NCI-H2227 (cell line): ENCODE results near the gene P3R3URF.

ENCODE experiments used
- DNase-seq: peaks from one replicate; lab custom pipeline; 2025; ENCODE audit not compliant: unreplicated experiment; lab: John Stamatoyannopoulos, UW

The P3R3URF gene

GRCh38 chr1:46174448-46175231 lies 1.6 kb downstream of the P3R3URF start, which contains the start of gene TSPAN1:
TSS of gene TSPAN1 (plus strand) at chr1:46175087. CDS start at chr1:46181108, 6,021 bp downstream.
- DNase-seq = no peak

- DNase-seq = peak; percentile 60
Observed at GRCh38 chr1:46173361-46173856, 2.9 kb downstream of the P3R3URF start.

- DNase-seq = no peak
Observed at GRCh38 chr1:46172321-46172720, 4.0 kb downstream of the P3R3URF start.

- DNase-seq = no peak
Observed at GRCh38 chr1:46171871-46172270, 4.4 kb downstream of the P3R3URF start.

DNA sequence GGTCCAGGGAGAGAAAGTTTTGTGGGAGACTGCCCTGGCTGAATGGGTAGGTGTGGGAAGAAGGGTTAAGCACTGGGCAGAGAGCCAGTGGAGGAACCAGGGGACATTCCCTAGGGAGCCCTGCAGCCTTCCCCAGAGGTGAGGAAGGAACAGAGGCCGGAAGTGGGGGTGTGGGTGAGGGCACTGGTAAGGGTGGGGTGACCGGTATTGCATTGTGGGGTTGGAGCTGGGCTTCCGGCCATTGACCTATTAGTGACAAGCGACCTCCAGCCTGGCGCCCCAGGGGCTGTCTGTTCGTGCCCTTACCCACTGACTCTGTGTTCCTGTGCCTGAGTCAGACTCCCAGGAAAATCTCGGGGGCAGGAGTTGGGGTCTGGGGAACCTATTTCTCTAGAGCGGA lies 4.9 kb downstream of the P3R3URF start:
- DNase-seq = no peak

- DNase-seq = no peak
Observed at GRCh38 chr1:46169811-46170454, 6.4 kb downstream of the P3R3URF start.

- DNase-seq = no peak
Observed at GRCh38 chr1:46168477-46168876, 7.8 kb downstream of the P3R3URF start.

- no peak for DNase-seq
Observed at GRCh38 chr1:46166521-46167462, 9.5 kb downstream of the P3R3URF start.

GRCh38 chr1:46160212-46160611 lies 16.1 kb downstream of the P3R3URF start:
- DNase-seq = no peak

GRCh38 chr1:46159516-46159915 lies 16.8 kb downstream of the P3R3URF start:
- DNase-seq = no peak

DNA sequence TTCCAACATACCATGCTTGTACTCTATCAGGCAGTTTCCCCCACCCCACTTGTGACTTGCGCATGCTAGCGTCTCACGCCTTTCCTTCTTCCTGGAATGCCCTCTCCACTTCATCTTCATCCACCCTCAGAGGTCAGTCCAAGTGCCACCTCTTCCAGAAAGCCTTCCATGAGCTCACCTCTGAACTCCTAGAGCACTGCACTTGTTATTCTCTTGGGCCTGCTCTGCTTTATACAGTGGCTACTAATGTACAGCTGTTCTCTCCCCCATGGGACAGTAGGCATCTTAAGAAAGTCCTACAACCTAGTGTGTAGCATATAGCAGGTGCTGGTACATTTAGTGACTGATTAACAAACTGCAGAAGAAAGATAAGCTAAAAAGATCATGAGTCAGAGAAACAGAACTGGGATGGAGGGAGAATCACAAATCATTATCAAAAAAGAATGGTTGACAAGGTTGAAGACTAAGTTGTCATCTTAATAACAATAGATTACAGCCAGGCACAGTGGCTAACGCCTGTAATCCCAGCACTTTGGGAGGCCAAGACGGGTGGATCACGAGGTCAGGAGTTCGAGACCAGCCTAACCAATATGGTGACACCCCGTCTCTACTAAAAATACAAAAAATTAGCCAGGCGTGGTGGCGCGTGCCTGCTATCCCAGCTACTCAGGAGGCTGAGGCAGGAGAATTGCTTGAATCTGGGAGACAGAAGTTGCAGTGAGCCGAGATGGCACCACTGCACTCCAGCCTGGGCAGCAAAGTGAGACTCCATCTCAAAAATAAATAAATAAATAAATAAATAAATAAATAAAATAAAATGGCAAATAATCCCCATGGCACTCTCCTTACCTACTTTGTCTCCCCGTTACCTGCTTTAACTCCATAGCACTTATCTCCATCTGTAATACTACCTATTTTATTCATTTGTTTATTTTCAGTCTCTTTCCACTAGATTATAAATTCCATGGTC lies 17.7 kb downstream of the P3R3URF start:
- no peak for DNase-seq

DNA sequence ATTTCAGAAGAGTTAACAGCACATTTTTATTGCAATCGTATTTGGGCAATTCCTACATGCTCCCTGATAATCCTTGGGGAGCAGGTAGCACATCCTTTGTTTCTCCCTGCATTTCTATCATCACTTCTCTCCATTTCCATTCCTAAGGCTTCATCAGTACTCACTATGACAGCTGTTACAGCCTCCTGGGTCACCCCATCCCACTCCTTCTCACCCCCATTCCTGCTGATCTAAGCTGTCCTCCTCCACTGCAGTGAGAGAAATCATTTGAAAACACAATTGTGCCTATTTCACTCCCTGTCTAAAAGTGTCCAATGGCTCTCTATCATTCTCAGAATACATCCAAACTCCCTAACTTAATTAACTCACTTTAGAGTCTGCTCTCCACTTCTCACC lies 18.4 kb downstream of the P3R3URF start:
- DNase-seq = no peak

DNA sequence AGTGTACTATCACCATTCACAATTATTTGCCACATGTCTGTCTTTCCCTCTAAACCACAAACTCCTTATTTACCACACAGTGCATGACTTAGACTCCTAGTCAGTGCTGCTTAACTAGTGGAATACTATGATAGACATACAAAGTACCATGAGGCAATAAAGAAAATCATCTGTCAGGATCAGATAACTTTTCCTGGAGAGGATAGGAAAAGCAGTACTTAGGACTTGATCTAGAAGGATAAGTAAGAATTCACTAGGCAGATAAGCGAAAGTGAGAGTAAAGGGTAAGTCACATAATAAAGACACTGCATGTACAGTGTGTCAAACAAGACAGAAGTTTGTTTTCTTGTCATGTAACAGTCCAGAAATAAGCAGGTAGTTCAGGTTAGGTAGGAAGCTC lies 22.6 kb downstream of the P3R3URF start:
- DNase-seq = no peak

- DNase-seq = no peak
Observed at GRCh38 chr1:46153228-46153627, 23.1 kb downstream of the P3R3URF start.

DNA sequence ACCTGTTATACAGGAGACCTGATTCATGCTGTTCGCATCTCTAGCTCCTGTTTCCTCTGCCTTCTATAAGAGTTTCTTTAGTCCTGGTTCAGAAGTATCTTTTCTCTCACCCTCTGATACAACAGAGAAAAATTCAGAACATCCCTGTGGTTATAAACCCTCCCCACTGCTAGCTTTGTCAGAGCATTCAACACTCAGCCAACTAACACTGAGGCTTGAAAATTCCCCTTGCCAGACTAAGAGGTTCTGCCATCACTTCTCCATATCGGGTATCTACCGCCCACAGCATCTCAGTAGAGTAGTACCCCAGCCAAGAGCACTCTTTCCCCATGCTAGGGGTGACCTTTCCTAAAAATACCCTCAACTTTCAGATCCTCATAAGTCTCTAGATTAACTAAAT lies 24.3 kb downstream of the P3R3URF start:
- no peak for DNase-seq

DNA sequence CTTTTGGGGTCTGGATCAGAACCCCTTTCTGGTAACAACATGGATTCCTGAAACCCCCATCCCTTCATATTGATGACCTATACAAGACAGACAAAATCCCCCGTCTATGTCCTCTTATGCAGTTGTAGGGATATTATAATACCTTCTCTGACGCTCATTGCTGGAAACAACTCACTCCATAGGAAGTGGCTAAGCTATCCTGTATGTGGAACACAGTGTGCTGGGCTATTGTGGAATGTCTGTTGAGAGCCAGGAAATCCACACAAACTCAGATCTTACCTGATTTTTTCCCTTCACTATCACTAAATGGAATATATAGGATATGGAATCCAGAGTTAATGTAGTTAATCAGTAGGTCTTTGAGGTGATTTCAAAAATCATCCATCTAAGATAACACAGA lies 26.2 kb downstream of the P3R3URF start:
- no peak for DNase-seq

DNA sequence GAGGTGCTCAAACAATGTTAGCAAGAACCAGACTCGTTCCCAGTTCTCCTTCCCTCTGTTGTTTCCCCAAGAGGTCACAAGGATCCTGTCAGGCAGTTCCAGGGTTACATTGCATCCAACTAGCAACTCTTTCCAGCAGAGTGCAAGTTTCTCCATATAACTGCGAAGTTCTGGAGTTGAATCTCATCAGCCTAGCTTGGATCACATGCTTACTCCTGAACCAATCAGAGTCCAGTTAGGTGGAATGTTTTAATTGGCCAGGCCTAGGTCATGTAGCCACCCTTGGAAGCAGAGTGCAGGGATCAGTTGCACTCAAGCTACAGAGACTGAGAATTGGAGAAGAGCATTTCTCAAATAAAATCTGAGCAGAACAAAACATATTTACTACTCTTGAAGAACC lies 28.0 kb downstream of the P3R3URF start:
- no peak for DNase-seq

DNA sequence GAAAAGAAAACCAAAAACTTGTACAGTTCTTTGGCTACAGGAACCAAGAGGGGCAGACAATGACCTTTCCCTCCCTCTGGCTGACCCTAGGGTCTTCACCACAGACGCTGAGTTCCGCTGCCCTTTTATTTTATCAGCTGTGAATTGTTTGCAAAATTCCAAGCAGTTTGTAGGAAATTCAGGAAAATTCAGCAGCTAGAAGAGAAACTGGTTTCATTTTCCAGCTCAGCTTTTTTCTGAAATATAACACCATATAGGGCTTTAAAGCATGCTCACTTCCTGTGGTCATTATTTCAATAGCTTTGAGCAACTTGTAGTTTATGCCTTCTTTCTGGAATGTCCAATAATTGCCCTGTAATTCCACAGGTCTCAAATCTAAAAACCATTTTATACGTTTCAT lies 38.4 kb downstream of the P3R3URF start:
- DNase-seq = no peak

GRCh38 chr1:46136711-46137110 lies 39.6 kb downstream of the P3R3URF start:
- peak; percentile 22 for DNase-seq

- no peak for DNase-seq
Observed at GRCh38 chr1:46134660-46135331, 41.5 kb downstream of the P3R3URF start.
